Measurements from ENCODE around the gene RANBP1.
"Not testable (repeated sequence)": the region's sequence is repeated elsewhere in the genome, so short reads cannot be mapped to it uniquely, and the experiment has no call there.

RANBP1 gene

DNA sequence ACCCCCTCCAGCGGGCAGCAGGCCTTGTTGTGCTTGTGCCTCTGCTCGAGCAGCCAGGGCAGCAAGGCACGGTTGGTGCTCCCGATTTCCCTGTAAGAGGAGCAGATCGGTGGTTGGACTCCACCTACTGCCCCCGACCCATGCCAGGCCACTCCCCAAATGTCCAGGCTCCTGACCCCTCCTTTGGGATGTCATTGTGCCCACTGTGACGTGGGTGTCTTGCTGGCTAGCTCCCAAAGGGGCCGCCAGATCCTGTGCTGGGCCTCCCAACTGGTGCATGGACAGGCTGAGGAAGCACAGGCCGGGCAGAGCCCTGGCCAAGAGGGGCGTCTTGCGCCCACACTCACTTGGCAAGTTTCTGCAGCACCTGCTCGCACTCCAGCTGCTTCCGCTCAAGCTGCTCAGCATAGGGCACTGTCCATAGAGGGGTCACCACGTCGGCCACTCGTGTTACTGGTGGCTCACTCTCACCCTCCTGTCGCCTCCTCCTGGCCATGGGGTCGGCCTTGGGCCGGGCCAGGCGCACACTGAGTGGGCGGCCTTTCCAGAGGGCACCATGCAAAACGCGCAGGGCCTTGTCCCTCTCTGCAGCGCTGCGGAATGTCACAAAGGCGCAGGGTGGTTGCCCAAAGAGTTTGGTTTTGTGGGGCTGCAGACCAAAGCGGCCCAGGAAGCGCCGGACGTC lies at the start of gene RANBP1:
RANBP1 (plus strand) TSS at position 414 of the 685 bp plus-strand sequence; CDS start at position 495, 81 bp downstream.
- no peak for DNase-seq (ENCODE audit: low read depth, low spot score)

DNA sequence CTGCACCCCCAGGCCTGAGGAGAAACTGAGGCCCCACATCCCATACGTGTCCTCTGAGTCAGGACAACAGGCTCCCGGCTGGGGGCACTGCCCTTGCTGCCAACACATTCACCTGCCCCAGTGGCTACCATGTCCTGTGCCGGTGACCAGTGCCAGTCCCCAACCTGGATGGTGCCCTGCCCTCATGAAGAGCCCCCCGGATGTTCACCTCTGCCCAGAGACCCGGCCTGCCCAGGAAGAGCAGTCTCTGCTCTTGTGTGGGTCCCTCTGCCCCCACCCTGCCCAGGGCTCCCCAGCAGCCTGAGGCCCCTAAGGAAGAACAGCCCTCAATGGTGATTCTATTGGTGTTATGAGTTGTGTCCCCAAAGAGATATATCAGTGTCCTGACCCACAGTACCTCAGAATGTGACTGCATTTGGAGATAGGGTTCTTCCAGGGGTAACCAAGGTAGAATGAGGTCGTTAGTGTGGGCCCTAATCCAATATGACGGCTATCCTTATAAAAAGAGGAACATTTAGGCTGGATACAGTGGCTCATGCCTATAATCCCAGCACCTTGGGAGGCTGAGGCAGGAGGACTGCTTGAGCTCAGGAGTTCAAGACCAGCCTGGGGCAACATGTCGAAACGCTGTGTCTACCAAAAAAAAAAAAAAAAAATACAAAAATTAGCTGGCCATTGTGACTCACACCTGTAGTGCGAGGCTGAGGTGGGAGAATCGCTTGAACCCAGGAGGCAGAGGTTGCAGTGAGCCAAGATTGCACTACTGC lies 49.1 kb upstream of the RANBP1 start:
- DNase-seq (ENCODE audit: low read depth, low spot score) = no peak

DNA sequence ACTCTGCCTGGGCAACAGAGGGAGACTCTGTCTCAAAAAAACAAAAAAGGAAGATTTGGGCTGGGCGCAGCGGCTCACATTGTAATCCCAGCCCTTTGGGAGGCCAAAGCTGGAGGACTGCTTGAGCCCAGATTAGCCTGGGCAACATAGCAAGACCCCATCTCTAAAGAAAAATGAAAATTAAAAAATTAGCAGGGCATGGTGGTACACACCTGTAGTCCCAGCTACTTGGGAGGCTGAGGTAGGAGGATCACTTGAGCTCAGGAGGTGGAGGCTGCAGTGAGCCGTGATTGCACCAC lies 48.6 kb upstream of the RANBP1 start:
- DNase-seq (ENCODE audit: low read depth, low spot score) = not testable (repeated sequence)

DNA sequence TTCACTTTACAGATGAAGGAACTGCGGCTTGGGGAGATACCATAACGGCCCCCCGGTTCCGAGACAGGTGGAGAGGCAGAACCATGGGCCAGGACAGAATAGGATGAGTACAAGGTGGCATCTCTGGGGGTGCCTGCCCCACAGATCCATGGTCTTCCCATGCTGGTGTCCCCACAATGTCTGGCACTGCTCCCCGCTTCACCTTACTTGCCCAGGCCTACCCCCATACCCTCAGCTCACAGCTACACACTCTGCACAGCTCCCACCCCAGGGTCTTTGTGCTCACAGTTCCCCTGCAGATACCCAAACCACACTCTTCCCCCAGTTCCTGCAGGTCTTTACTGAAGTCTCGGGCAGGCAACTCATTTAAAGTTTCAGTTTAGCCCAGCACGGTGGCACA lies 47.3 kb upstream of the RANBP1 start:
- no peak for DNase-seq (ENCODE audit: low read depth, low spot score)

DNA sequence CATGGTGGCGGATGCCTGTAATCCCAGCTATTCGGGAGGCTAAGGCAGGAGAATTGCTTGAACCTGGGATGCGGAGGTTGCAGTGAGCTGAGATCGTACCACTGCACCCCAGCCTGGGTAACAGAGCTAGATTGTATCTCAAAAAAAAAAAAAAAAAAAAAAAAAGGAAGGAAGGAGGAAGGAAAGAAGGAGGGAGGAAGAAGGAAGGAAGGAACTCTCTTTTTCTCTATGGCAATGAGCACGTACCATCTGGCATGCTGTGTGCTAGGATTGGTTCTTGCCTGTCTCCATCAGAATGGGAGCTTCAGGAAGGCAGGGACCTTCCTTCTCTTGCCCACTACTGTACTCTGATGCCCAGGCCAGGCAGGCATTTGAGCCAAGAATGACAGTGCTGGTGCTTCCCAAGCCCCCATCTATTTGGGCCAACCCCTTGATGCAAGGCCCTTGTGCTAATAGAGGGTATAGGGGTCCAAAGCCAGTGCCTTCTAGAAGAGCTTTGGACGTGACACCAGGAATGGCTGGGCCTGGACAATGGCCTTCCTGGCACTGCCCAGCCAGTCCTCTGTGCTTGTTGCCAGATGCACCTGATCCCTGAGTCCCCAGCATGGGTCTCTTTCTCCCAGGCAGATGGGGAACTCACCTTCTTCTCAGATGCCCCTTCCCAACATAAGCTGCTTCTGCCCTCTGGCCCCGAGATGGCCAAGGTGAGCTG lies 46.4 kb upstream of the RANBP1 start:
- no peak for DNase-seq (ENCODE audit: low read depth, low spot score)

DNA sequence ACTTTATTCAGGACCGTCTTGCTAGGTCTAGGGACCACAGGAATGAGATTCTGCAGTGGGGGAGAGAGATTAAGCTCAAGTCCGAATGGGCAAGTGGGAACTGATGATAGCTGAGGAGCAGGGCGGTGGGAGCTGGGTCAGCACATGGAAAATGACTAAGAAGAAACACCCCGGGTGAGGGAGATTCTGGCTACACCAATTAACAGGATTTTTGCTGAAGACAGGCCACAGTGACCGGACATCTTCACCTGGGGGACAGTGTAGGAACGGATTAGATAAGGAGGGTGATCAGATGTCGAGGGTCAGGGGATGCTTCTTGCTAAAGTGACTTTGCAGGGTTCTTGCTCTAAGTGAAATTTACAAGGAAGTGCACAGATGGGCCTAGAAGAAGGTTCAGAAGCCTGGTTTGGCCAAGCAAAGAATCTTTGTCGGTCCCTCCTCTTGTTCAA lies 44.4 kb upstream of the RANBP1 start:
- DNase-seq (ENCODE audit: low read depth, low spot score) = no peak

DNA sequence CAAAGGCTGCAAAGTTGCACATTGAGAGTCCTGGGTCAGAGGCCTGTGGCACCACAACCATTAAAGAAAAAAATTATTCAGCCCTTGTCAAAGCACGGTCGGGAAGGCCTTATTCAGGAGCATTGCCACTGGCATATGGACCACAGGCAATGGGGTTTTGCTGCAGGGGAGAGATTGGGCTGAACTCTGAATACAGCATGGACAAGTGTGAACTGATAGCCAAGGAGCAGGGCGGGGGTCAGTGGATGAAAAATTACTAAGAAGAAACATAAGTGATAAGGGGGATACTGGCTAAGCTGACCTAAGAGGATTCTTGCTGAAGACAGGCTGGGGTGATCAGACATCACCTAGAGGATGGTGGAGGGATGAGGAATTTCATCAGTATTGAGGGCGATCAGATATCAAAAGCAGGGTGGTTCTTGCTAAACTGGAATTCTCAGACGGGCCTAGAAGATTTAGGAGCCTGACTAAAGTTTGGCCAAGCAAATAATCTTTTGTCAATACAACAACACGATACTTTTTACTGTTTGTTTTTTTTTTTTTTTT lies 39.2 kb upstream of the RANBP1 start:
- DNase-seq (ENCODE audit: low read depth, low spot score) = no peak

DNA sequence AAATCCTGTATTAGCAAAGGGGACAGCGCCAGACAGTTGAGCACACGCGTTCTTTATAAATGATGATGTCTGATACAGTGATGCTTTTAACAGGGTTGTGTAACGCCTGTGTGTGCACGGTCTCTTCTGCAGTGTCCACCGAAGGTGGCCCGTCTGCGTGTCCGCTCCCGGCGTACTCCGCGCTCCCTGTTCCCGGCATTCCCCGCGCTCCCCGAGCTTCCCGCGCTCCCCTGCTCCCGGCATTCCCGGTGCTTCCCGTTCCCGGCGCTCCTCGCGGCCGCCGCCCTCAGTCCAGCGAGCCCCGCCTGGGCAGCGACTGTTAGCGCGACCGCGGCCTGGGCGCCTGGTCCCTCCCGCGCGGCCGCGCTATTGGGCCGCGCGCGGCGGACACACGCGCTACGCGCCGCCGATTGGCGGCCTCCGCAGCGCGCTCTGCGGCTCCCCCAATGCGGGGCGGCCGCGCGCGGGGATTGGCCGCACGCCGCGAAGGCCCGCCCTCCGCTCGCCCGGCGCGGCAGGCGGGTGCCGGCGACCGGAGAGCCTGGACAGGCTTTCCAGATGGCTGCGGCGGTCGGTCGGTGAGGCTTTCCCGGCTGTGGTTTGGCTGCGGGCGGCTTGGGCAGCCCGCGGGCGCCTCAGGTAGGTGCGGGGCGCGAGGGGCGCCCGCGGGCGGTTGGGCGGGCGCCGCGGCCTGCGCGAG lies 36.0 kb upstream of the RANBP1 start, which contains the start of gene DGCR8:
DGCR8 (plus strand) TSS at position 497 of the 700 bp plus-strand sequence. CDS start 5,723 bp downstream, outside the sequence.
- peak; percentile 85 for DNase-seq (ENCODE audit: low read depth, low spot score)

DNA sequence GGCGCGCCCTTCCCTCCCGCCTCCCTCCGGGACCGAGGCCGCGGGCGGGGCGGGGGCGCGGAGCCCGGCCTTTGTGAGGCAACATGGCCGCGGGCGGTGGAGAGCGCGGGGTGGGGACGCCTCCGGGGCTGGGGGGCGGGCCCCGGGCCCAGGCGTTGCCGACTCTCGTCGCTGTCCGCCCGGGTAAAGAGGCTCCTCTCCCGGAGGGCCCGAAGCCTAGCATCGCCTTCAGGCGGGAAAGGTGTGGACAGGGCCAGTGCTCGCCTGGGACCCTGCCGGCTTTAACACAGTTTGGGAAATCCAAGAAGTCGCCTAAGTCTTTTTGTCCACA lies 35.5 kb upstream of the RANBP1 start:
- no peak for DNase-seq (ENCODE audit: low read depth, low spot score)

DNA sequence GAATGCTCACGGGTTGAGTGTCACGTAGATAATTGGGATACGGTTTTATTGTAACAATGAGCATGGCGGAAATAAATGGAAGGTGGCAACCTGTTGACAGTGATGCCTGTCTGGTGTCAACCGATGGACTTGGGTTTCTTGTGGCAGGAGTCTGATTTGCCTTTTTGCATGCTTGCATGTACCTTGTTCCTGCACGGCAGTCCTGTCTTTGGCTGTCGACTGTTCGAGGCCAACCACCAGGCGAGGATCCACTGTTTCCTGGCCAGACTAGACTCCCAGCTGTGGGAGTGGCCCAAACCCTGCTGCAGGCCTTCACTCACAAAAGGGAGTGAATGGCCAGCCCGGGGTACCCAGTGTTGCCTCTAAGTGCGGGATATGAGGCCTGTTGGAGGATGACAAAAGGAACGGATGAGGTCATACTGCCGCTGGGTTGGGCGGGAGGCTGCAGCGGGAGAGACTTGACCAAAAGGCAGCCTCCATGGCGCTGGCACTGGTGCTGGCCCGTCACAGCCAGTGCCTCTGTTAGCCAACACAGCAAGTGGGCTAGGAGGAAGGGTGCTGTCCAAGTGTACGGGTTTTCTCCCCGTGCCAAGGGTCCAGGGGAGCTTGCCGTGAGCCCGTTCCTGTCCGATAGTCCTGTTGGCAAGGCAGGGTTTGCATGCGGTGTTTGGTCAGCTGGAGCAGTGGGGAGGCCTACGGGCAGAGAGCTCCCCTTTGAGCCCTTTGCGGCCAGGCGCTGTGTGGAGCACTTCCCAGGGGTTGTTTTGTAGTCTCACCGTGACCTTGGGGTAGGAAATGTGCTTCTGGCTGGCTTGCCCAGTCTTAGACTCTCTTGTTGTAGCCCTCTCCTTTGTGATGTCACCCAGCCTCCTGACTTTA lies 34.9 kb upstream of the RANBP1 start:
- no peak for DNase-seq (ENCODE audit: low read depth, low spot score)

DNA sequence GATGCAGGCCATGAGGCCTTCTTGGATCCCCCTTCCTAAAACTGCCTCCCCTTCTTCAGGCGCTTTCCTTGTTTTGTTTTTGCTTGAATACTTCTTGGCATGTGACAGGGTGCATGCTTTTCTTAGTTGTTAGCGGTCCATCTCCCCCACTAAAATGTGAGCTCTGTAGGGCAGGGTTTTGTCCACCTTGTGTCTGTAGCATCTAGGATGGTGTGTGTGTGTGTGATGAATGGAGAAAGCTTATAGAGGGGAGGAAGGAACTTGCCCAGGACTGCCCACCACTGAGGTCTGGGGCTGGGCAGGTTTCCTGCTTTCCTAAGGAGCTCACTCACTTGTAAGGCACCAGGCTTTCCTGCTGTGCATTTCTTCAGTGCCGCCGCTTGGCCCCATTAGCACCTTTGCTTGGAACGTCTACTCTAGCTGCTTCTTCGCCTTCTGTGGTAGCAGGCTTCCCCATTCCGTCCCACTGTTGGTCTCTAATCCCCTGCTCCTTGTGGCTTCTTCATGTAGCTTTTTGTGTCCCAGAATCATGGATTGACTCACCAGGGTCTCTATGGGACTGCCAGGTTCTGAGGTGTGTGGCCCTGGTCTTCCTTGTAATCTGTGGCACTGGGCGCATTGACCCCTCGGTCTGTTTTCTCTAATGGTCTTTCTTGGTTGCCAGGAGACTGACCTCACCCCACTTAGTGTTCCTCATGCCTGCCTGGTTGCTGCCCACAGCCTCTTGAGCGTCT lies 32.6 kb upstream of the RANBP1 start:
- DNase-seq (ENCODE audit: low read depth, low spot score) = no peak

DNA sequence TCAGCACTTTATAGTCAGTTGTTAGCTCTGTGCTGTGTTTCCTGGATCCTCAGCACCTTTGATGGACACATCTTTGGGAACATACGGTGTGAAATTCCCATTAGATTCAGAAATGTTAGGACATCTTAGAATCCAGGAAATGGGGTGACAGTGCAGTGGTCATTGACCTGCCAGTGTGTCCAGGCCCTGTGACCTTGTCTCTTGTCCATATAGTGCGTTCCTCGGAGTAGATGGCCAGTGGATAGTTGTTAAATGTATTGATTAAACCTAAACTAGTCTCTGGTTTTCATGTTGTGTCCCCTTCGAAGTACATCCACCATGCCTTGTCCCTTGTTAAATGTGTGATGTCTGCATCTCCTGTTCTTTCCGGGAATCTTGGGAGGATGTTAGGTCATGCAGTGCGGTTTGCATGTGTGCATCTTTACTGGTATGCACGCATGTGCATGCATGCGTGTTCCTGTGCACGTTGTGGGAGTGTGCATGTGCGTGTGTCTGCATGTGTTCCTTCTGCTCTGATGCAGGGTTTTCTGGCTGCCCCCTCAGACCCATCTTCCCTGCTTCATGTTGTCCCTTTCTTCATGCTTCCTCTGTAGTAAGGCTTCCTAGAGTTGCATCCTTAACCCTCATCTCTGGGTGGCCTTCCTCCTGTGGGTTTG lies 31.9 kb upstream of the RANBP1 start:
- no peak for DNase-seq (ENCODE audit: low read depth, low spot score)

DNA sequence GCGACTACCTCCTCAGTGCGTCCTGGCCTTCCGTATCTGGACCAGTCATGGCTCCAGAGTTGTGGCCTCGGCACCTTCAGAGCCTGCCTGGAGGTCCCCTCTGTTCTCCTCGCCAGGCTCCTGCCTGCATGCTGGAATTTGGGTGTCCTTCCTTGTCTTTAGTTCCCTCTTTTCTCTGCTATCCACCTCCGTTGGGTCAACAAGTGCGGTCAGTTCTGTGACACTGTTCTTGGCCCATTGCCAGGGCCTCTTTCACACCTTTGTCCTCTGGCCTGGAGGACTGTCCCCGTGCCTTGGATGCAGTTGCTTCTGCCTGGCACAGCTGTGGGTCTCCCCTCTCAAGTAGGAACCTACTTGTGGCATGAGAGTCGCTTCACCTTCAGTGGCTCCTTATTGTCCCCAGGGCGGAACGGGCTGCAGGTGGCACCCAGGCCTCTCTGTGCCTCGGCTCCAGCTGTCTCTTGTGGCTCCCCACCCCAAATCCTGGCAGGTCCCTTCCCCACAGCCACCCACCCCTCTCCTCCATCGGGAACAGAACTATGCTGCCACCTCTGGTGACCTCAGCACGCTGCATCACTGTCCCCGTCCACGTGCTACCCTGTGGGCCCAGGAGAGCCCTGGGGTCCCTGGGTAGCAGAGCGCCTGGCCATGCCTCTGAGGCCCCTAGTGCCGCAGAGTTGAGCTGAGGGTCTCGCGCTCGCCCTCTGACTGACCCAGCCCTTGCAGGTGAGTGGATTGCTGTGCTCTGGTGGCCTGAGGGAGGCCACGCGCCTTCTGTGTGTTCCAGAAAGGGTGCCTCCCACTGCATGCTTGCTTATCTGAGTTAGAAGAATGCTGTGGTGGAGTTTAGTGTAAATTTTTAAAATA lies 31.1 kb upstream of the RANBP1 start:
- DNase-seq (ENCODE audit: low read depth, low spot score) = no peak

DNA sequence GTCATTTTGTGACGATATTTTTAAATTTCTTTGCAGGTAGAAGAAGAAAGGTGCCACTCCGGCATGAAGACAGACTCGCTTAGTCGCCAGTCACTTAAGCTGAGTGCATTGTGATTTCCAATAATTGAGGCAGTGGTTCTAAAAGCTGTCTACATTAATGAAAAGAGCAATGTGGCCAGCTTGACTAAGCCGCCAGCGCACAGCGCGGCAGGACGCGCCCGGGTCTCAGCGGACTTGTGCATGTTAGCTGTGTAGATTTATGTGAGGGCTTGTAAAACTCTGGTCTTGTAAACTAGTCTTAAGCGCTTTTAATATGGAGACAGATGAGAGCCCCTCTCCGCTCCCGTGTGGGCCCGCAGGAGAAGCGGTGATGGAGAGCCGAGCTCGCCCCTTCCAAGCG lies 30.3 kb upstream of the RANBP1 start:
- no peak for DNase-seq (ENCODE audit: low read depth, low spot score)

DNA sequence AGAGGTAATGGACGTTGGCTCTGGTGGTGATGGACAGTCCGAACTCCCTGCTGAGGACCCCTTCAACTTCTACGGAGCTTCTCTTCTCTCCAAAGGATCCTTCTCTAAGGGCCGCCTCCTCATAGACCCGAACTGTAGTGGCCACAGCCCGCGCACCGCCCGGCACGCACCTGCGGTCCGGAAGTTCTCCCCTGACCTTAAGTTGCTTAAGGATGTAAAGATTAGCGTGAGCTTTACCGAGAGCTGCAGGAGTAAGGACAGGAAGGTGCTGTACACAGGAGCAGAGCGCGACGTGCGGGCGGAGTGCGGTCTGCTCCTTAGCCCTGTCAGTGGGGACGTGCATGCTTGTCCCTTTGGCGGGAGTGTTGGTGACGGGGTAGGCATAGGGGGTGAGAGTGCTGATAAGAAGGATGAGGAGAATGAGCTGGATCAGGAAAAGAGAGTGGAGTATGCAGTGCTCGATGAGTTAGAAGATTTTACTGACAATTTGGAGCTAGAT lies 29.8 kb upstream of the RANBP1 start:
- no peak for DNase-seq (ENCODE audit: low read depth, low spot score)

DNA sequence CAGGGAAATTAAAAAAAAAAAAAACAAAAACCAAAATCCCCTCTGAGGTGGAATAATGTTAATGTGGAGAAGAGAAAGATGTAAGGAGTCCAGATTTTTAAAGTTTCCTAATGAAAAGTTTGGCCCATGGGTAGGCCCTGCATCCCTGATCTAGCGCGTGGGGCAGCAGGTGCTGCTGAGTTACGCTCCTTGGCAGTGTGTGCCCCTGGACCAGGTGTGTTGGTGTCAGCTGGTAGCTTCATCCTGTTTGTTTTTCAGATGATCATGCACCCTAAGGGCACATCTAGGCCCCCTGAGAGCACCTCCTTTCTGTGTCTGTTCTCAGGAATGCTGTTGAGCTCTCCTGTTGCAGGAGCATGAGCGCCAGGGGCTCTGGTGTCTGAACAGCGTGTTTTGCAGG lies 29.1 kb upstream of the RANBP1 start:
- no peak for DNase-seq (ENCODE audit: low read depth, low spot score)

DNA sequence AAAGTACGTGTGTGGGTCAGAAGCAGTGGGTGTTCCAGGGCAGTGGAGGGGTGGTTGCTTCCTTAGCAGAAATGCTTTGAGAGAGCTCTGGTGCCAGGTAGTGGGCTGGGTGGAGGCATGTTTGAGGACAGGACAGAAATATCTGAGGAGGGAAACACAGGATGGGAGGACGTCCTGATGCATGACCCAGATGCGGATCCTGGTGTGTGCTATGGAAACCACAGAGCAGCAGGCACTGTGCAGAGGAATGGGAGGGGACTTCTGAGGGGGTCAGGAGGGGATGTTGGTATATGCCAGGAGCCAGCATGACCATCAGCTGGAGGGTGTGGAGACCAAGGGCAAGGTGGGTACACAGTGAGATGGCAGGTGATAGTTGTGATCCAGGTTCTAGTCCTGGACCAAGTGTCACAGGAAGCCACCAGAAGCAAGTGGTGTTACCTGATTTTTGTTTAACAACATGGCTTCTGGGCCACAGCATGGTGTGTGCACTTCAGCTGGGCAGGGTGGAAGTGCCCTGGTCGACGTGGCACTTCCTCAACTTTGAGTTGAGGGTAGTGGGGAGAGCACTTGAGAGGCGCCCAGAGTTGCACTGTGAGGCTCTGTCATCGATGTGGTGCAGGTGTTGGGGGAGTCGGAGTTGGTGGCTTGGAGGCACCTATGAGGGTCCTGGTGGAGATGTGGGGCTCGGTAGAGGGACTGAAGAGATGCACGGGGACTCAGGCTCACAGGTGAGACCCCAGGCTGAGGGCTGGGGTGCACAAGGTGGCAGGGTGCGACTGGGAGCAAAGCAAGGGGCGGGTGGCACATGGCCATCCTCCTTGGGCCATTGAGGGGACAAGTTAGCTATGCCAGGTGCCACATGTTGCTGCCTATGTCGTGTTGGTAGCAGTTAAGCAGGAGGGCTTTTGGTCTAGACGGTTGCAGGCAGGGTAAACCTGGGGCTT lies 28.3 kb upstream of the RANBP1 start:
- no peak for DNase-seq (ENCODE audit: low read depth, low spot score)

Data from smooth muscle cell of the brain vasculature (primary cell).